GM06990 (cell line): ENCODE results near the gene SORCS3.

Source experiments
- DNase-seq: peaks from one replicate; pipeline ENCODE4 v3.0.0-alpha.2; 2011; ENCODE audit not compliant: insufficient read length; ENCODE audit errors: extremely low read depth
- H3K27me3 ChIP-seq: replicated peaks from 2 replicates; pipeline ENCODE4 v1.6.0; 2011; ENCODE audit warnings: low read length; ENCODE audit not compliant: control insufficient read depth, insufficient read depth
- H3K36me3 ChIP-seq: 2 replicates; pipeline ENCODE4 v1.5.1; 2011; ENCODE audit warnings: low read length; ENCODE audit not compliant: control insufficient read depth, insufficient read depth
- H3K4me3 ChIP-seq: replicated peaks from 2 replicates; pipeline ENCODE4 v1.5.1; 2011; ENCODE audit warnings: low read depth, mild to moderate bottlenecking, control low read depth, low read length
- CTCF ChIP-seq: IDR thresholded peaks from 2 replicates; pipeline ENCODE4 v1.5.1; 2011; ENCODE audit warnings: low read length, control low read depth, mild to moderate bottlenecking, inconsistent platforms; ENCODE audit not compliant: insufficient read depth, poor library complexity, severe bottlenecking

The SORCS3 gene

GRCh38 chr10:105239311-105240219 is 598.5 kb downstream of the SORCS3 start:
- DNase-seq: no peak
- no peaks in the 10 kb centered on the region; the same call in 1 of the 2 replicates for H3K27me3 ChIP-seq
- no peaks in the 10 kb centered on the region for H3K36me3 ChIP-seq
- H3K4me3 ChIP-seq: no peak overlapping the region
- no peak for TF ChIP-seq CTCF

- no peak for DNase-seq
- no peak for TF ChIP-seq CTCF
- H3K36me3 ChIP-seq: no peaks in the 10 kb centered on the region
- H3K4me3 ChIP-seq: no peak overlapping the region
- H3K27me3 ChIP-seq: no peaks in the 10 kb centered on the region; the same call in 1 of the 2 replicates
These were observed 600.2 kb downstream of the SORCS3 start for GRCh38 chr10:105241254-105241653.

GRCh38 chr10:105243381-105243780 is 602.3 kb downstream of the SORCS3 start:
- Histone ChIP-seq H3K27me3 (no peaks in the 10 kb centered on the region; the same call in 1 of the 2 replicates), H3K36me3 (no peaks in the 10 kb centered on the region), H3K4me3 (no peak overlapping the region)
- DNase-seq: no peak
- TF ChIP-seq CTCF: no peak

GRCh38 chr10:105243825-105244224 is 602.7 kb downstream of the SORCS3 start:
- Histone ChIP-seq H3K27me3 (no peaks in the 10 kb centered on the region; the same call in 1 of the 2 replicates), H3K36me3 (no peaks in the 10 kb centered on the region), H3K4me3 (no peak overlapping the region)
- no peak for TF ChIP-seq CTCF
- DNase-seq: no peak

GRCh38 chr10:105247831-105248499 is 606.9 kb downstream of the SORCS3 start:
- DNase-seq: no peak

More at GRCh38 chr10:105247831-105248499, 606.9 kb downstream of the SORCS3 start:
- Histone ChIP-seq H3K36me3 (no peaks in the 10 kb centered on the region), H3K27me3 (no peaks in the 10 kb centered on the region), H3K4me3 (no peak overlapping the region)
- TF ChIP-seq CTCF: no peak
